HepG2 (cell line): ENCODE data around the gene ERCC4. TPM values are rescaled to one million over a fixed set of nuclear protein-coding genes. Genes with fewer than 3 reads are reported as not detected.

Source experiments
- ATAC-seq: fragments of 200-7000 bp; cut with Tn5 transposase; 3 replicates; pipeline ENCODE4 v1.9.1; 2020; ENCODE audit warnings: mild to moderate bottlenecking, moderate library complexity
- BruUV-seq: library from RNA; stranded (reverse); fragments of 400-500 nt; replicated peaks from 2 replicates; lab custom pipeline; 2021; lab: Mats Ljungman, UMichigan
- CTCF ChIA-PET: fragments of 300-600 bp; formaldehyde crosslinking; extraction: SDS; loops from one replicate; lab custom pipeline; 2021; ENCODE audit warnings: low total read pairs, inconsistent platforms, low intra/inter-chr PET ratio; lab: Yijun Ruan, JAX
- POLR2A ChIA-PET: fragments of 350-600 bp; sonication (Branson Sonifier 250); formaldehyde crosslinking; loops from one replicate; lab custom pipeline; 2020; ENCODE audit warnings: antibody characterized with exemption, inconsistent platforms; lab: Yijun Ruan, JAX
- DNase-seq: peaks from one replicate; pipeline ENCODE4 v3.0.0-alpha.2; 2015; ENCODE audit warnings: low spot score
- FAIRE-seq: peaks from 3 replicates; lab custom pipeline; 2011; peaks lifted over from hg19 to GRCh38; lab: Jason Lieb, UNC
- H2AFZ ChIP-seq: one replicate; pipeline ENCODE4 v1.6.1; 2011; ENCODE audit warnings: low read length, inconsistent platforms
- H3K27ac ChIP-seq: fragments of 300-600 bp; 3 replicates; pipeline ENCODE4 v1.8.0; 2011; ENCODE audit warnings: mixed run types, mild to moderate bottlenecking, mixed read lengths, low read length, inconsistent platforms; ENCODE audit not compliant: insufficient read depth; ENCODE audit errors: extremely low read length
- H3K27me3 ChIP-seq, 2 experiments: fragments of 200-600 bp in 1 of 2; 2 replicates in 1 of 2; 3 replicates in 1 of 2; pipeline versions ENCODE4 v1.6.0 to v1.8.0; 2011; ENCODE audit warnings: low read length in 2 of 2, mild to moderate bottlenecking in 2 of 2, moderate library complexity in 2 of 2, inconsistent platforms in 1 of 2; ENCODE audit not compliant: insufficient read depth in 2 of 2, control insufficient read depth in 1 of 2
- H3K36me3 ChIP-seq, 2 experiments: fragments of 200-600 bp in 1 of 2; replicated peaks in 1 of 2; 2 replicates in 1 of 2; 3 replicates in 1 of 2; pipeline versions ENCODE4 v1.5.1 to v1.8.0; 2011; ENCODE audit warnings: low read length in 2 of 2, inconsistent platforms in 1 of 2; ENCODE audit not compliant: insufficient read depth in 2 of 2, control insufficient read depth in 1 of 2
- H3K4me1 ChIP-seq: 2 replicates; pipeline ENCODE4 v1.5.1; 2012; ENCODE audit warnings: low read length, inconsistent platforms; ENCODE audit not compliant: insufficient read depth
- H3K4me2 ChIP-seq: 2 replicates; pipeline ENCODE4 v1.6.0; 2011; ENCODE audit warnings: low read depth, low read length, inconsistent platforms
- H3K4me3 ChIP-seq, 3 experiments: fragments of 200-600 bp in 1 of 3; sonication (generic), shearing (Covaris generic) in 1 of 3; replicated peaks in 1 of 3; 2 replicates each; pipeline ENCODE4 v1.5.1; 2011 to 2016; ENCODE audit warnings: low read length in 3 of 3, inconsistent platforms in 2 of 3, low read depth in 2 of 3, mild to moderate bottlenecking in 2 of 3, control low read depth in 1 of 3, mixed read lengths in 1 of 3; ENCODE audit not compliant: insufficient read depth in 1 of 3
- H3K79me2 ChIP-seq: one replicate; pipeline ENCODE4 v1.6.1; 2011; ENCODE audit warnings: low read length, inconsistent platforms; ENCODE audit not compliant: insufficient read depth
- H3K9ac ChIP-seq: 2 replicates; pipeline ENCODE4 v1.6.0; 2011; ENCODE audit warnings: mild to moderate bottlenecking, low read depth, low read length, inconsistent platforms; ENCODE audit not compliant: insufficient read depth
- H3K9me3 ChIP-seq: 2 replicates; pipeline ENCODE4 v1.5.1; 2012; ENCODE audit warnings: mild to moderate bottlenecking, low read length
- H4K20me1 ChIP-seq: 2 replicates; pipeline ENCODE4 v1.6.0; 2011; ENCODE audit warnings: inconsistent platforms, mild to moderate bottlenecking, low read length, moderate library complexity; ENCODE audit not compliant: insufficient read depth
- FLYWCH1 ChIP-seq: sonication (generic); formaldehyde crosslinking; IDR thresholded peaks from 2 replicates; pipeline ENCODE4 v1.8.1; 2023; ENCODE audit warnings: mild to moderate bottlenecking, missing genetic modification reagents
- GABPA ChIP-seq, 2 experiments: IDR thresholded peaks; 2 replicates each; pipeline ENCODE4 v1.6.1; 2011 to 2016; ENCODE audit warnings: low read depth in 2 of 2, low read length in 1 of 2, missing biosample characterization in 1 of 2, missing genetic modification characterization in 1 of 2
- HDAC2 ChIP-seq: sonication (generic); formaldehyde crosslinking; IDR thresholded peaks from 2 replicates; pipeline ENCODE4 v1.4.0; 2020; ENCODE audit warnings: missing genetic modification reagents
- HNF4A ChIP-seq: sonication (generic); formaldehyde crosslinking; IDR thresholded peaks from 2 replicates; pipeline ENCODE4 v1.4.0; 2020; ENCODE audit warnings: missing genetic modification reagents
- MEIS2 ChIP-seq: sonication (generic); formaldehyde crosslinking; IDR thresholded peaks from 2 replicates; pipeline ENCODE4 v1.9.0; 2021; ENCODE audit warnings: mild to moderate bottlenecking, missing genetic modification reagents
- SATB2 ChIP-seq: sonication (generic); formaldehyde crosslinking; IDR thresholded peaks from 2 replicates; pipeline ENCODE4 v1.5.0; 2020; ENCODE audit warnings: missing genetic modification reagents
- SMAD1 ChIP-seq: sonication (generic); formaldehyde crosslinking; IDR thresholded peaks from 2 replicates; pipeline ENCODE4 v1.4.0; 2020; ENCODE audit warnings: missing genetic modification reagents, low read depth, mild to moderate bottlenecking, borderline replicate concordance
- SP2 ChIP-seq: sonication (generic); formaldehyde crosslinking; IDR thresholded peaks from 2 replicates; pipeline ENCODE4 v1.5.1; 2020; ENCODE audit warnings: mild to moderate bottlenecking, missing genetic modification reagents
- SYNCRIP ChIP-seq: fragments of 200-400 bp; formaldehyde crosslinking; IDR thresholded peaks from 2 replicates; pipeline ENCODE4 v1.6.1; 2018; ENCODE audit warnings: mild to moderate bottlenecking, low read depth, low read length; ENCODE audit not compliant: insufficient read depth
- TEAD3 ChIP-seq: optimal IDR thresholded peaks from 2 replicates; pipeline ENCODE3; 2016; ENCODE audit warnings: borderline replicate concordance
- ZNF34 ChIP-seq: sonication (generic); formaldehyde crosslinking; IDR thresholded peaks from 2 replicates; pipeline ENCODE4 v1.4.0; 2020; ENCODE audit warnings: mild to moderate bottlenecking, missing genetic modification reagents, borderline replicate concordance
- WGBS: methylation state at CpG from one replicate; pipeline ENCODE4 v1.1.6; 2017; ENCODE audit warnings: low lambda C conversion rate; 5-methylcytosine and 5-hydroxymethylcytosine counted together
- in situ Hi-C: cut with HindIII; loops from 2 replicates; pipeline ENCODE4 v1.10.0; 2017; ENCODE audit warnings: low pct_unique_long_range_greater_than_20kb; ENCODE audit not compliant: extremely low pct_ligation_motif_present
- intact Hi-C: fragments of 100-400 bp; cut with micrococcal nuclease; formaldehyde crosslinking; loops from one replicate; pipeline ENCODE4 v1.10.0; 2022; ENCODE audit not compliant: unreplicated experiment
- polyA plus RNA-seq, 8 experiments: library from polyadenylated mRNA; depleted of rRNA in 3 of 8; stranded (reverse) in 7 of 8; unstranded in 1 of 8; fragments of >200 nt; fragmentation: Illumina TruSeq in 4 of 8; extraction: Trizol in 4 of 8; gene quantifications; 2 replicates each; pipeline versions ENCODE4 v1.2.1 to v1.2.3, GENCODE V29; 2011 to 2016; ENCODE audit warnings: low read depth in 4 of 8, missing spikeins in 1 of 8, mixed read lengths in 1 of 8; ENCODE audit not compliant: insufficient read depth in 1 of 8
- total RNA-seq, 5 experiments: library from RNA; depleted of rRNA; stranded (reverse); fragments of >200 nt; fragmentation: Illumina TruSeq; extraction: Trizol; gene quantifications; 2 replicates each; pipeline ENCODE4 v1.2.3, GENCODE V29; 2016; ENCODE audit warnings: low read depth in 1 of 5
- TF ChIP-seq, protein P1 (sequence below): sonication (generic); formaldehyde crosslinking; IDR thresholded peaks from 2 replicates; pipeline ENCODE4 v1.5.0; 2020; ENCODE audit warnings: missing genetic modification reagents, mild to moderate bottlenecking, borderline replicate concordance
- TF ChIP-seq, protein P2 (sequence below): sonication (generic); formaldehyde crosslinking; IDR thresholded peaks from 2 replicates; pipeline ENCODE4 v1.8.1; 2023; ENCODE audit warnings: mild to moderate bottlenecking, inconsistent platforms, moderate library complexity, missing genetic modification reagents, borderline replicate concordance
- TF ChIP-seq, protein P3 (sequence below): sonication (generic); formaldehyde crosslinking; IDR thresholded peaks from 2 replicates; pipeline ENCODE4 v1.4.0; 2020; ENCODE audit warnings: missing genetic modification reagents
- TF ChIP-seq, protein P4 (sequence below): IDR thresholded peaks from 2 replicates; pipeline ENCODE4 v1.6.1; 2016; ENCODE audit warnings: missing biosample characterization, missing genetic modification reagents, low read depth

ERCC4 gene
- total and polyA plus RNA-seq, 2 of the 13 experiments (the other 11 are each of a cell fraction or from before 2014, with no cell fraction given) = 5.4 to 15.2 TPM

DNA sequence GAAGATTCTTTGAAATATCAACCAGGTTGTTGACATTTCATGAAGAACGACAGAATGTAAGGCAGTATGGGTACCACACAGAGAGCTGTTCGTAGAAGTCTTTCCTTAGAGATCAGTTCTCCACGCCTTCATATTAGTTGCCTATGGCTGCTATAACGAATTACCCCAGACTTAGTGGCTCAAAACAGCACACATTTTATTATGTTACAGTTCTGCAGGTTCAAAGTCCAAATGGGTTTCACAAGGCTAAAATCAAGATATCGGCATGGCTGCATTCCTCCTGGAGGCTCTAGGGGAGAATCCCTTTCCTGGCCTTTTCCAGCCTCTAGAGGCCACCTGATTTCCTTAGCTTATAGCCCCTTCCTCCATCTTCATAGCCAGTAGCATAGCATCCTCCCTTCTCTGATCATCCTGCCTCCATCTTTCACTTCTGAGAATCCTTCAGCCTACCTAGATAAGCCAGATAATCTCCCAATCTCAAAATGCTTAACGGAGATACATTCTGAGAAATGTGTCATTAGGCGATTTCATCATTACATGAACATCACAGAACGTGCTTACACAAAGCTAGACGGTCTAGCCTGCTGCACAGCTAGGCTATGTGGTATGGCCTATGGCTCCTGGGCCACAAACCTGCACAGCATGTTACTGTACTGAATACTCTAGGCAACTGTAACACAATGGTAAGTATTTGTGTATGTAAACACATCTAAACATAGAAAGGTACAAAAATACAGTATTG lies 26.0 kb downstream of the ERCC4 start (continued):
- TF ChIP-seq, protein P1, sequence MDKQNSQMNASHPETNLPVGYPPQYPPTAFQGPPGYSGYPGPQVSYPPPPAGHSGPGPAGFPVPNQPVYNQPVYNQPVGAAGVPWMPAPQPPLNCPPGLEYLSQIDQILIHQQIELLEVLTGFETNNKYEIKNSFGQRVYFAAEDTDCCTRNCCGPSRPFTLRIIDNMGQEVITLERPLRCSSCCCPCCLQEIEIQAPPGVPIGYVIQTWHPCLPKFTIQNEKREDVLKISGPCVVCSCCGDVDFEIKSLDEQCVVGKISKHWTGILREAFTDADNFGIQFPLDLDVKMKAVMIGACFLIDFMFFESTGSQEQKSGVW (CRISPR knock-in tag) = 0 out of 2 replicates have a peak, but pooled peaks have one; percentile 50
- TF ChIP-seq GABPA (IDR thresholded peaks at IDR 0.05; ENCODE audit: low read depth, low read length) (no peak), GABPA (CRISPR knock-in tag; IDR thresholded peaks at IDR 0.05; ENCODE audit: low read depth) (no peak), HNF4A (CRISPR knock-in tag) (peak; percentile 48; the same call in 1 of the 2 replicates), ZNF34 (CRISPR knock-in tag) (no peak), TEAD3 (CRISPR knock-in tag) (peak; percentile 20)
- TF ChIP-seq, protein P2, sequence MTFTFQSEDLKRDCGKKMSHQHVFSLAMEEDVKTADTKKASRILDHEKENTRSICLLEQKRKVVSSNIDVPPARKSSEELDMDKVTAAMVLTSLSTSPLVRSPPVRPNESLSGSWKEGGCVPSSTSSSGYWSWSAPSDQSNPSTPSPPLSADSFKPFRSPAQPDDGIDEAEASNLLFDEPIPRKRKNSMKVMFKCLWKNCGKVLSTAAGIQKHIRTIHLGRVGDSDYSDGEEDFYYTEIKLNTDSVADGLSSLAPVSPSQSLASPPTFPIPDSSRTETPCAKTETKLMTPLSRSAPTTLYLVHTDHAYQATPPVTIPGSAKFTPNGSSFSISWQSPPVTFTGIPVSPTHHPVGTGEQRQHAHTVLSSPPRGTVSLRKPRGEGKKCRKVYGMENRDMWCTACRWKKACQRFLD (CRISPR knock-in tag) = no peak

DNA sequence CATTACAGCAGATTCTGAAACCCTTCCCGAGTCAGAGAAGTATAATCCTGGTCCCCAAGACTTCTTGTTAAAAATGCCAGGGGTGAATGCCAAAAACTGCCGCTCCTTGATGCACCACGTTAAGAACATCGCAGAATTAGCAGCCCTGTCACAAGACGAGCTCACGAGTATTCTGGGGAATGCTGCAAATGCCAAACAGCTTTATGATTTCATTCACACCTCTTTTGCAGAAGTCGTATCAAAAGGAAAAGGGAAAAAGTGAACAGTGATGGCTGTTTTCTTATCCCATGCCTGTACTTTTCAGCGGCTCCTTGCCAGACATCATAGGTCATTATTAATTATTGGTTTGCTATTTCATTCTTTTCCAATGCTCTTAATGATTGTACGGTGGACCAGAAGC lies 28.1 kb downstream of the ERCC4 start:
- intact Hi-C loops (no loop called here), in situ Hi-C loops (no loop called here)
- ChIA-PET POLR2A (no interaction called here), CTCF (no interaction called here)
- Histone ChIP-seq H3K4me2 (no peak overlapping the region), H3K36me3 (peaks cover 7 to 27% of the 10 kb centered on the region in 2 experiments), H3K79me2 (no peaks in the 10 kb centered on the region), H3K9me3 (no peaks in the 10 kb centered on the region), H3K27me3 (no peaks in the 10 kb centered on the region), H4K20me1 (no peaks in the 10 kb centered on the region), H3K4me3 (no peak overlapping the region), H2AFZ (no peak overlapping the region), H3K4me1 (peaks cover 10% of the 10 kb centered on the region), H3K9ac (no peak overlapping the region), H3K27ac (no peak overlapping the region)
- no peak for ATAC-seq
- no peak for DNase-seq
- no peak for FAIRE-seq
- TF ChIP-seq HDAC2 (CRISPR knock-in tag) = no peak
- no peak for TF ChIP-seq SP2
- TF ChIP-seq, protein P3, sequence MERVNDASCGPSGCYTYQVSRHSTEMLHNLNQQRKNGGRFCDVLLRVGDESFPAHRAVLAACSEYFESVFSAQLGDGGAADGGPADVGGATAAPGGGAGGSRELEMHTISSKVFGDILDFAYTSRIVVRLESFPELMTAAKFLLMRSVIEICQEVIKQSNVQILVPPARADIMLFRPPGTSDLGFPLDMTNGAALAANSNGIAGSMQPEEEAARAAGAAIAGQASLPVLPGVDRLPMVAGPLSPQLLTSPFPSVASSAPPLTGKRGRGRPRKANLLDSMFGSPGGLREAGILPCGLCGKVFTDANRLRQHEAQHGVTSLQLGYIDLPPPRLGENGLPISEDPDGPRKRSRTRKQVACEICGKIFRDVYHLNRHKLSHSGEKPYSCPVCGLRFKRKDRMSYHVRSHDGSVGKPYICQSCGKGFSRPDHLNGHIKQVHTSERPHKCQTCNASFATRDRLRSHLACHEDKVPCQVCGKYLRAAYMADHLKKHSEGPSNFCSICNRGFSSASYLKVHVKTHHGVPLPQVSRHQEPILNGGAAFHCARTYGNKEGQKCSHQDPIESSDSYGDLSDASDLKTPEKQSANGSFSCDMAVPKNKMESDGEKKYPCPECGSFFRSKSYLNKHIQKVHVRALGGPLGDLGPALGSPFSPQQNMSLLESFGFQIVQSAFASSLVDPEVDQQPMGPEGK = no peak
- no peak for TF ChIP-seq SYNCRIP
- TF ChIP-seq, protein P4, sequence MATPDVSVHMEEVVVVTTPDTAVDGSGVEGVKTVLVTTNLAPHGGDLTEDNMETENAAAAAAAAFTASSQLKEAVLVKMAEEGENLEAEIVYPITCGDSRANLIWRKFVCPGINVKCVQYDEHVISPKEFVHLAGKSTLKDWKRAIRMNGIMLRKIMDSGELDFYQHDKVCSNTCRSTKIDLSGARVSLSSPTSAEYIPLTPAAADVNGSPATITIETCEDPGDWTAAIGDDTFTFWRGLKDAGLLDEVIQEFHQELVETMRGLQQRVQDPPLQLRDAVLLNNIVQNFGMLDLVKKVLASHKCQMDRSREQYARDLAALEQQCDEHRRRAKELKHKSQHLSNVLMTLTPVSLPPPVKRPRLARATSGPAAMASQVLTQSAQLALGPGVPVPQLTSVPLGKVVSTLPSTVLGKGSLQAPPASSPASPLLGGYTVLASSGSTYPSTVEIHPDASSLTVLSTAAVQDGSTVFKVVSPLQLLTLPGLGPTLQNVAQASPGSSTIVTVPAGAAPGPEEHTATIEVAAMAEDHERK (CRISPR knock-in tag) = no peak
- no peak for TF ChIP-seq SMAD1
- no peak for TF ChIP-seq MEIS2 (CRISPR knock-in tag)
- TF ChIP-seq FLYWCH1 (CRISPR knock-in tag) = no peak
- TF ChIP-seq SATB2 = no peak
- WGBS = 96% methylated on average over 9 of the region's 9 CpGs
- no TSS peak for BruUV-seq
